Nephron (organoid): Measurements from ENCODE around the gene TOPORS.
A peak's percentile ranks its signal among the peaks of the same experiment; 100 is the strongest.

Experiments used
- H3K27ac Mint-ChIP-seq, 3 experiments: 2 replicates each; pipeline ENCODE4 v1.8.0; 2020; ENCODE audit warnings: mixed read lengths in 3 of 3, mild to moderate bottlenecking in 2 of 3, moderate library complexity in 1 of 3
- H3K27me3 Mint-ChIP-seq: 2 replicates; pipeline ENCODE4 v1.8.0; 2021; ENCODE audit warnings: low read depth, mild to moderate bottlenecking, moderate library complexity, mixed read lengths
- H3K36me3 Mint-ChIP-seq: 2 replicates; pipeline ENCODE4 v1.8.0; 2020; ENCODE audit warnings: low read depth, mixed read lengths
- H3K4me1 Mint-ChIP-seq: 2 replicates; pipeline ENCODE4 v1.8.0; 2020; ENCODE audit warnings: mixed read lengths
- H3K4me3 Mint-ChIP-seq, 3 experiments: 2 replicates each; pipeline ENCODE4 v1.8.0; 2020; ENCODE audit warnings: mild to moderate bottlenecking in 3 of 3, mixed read lengths in 3 of 3, moderate library complexity in 2 of 3
- H3K9me3 Mint-ChIP-seq: 2 replicates; pipeline ENCODE4 v1.8.0; 2020; ENCODE audit warnings: mixed read lengths
- CTCF ChIP-seq, 3 experiments: fragments of 200-600 bp; sonication (generic); IDR thresholded peaks; one replicate each; pipeline ENCODE4 v1.5.0; 2021; ENCODE audit warnings: antibody characterized with exemption in 3 of 3; ENCODE audit not compliant: unreplicated experiment in 3 of 3

Gene TOPORS

GRCh38 chr9:32545884-32546283 lies 6.5 kb downstream of the TOPORS start:
- TF ChIP-seq CTCF (IDR thresholded peaks at IDR 0.05; ENCODE audit: unreplicated experiment in 3 of 3): no peak
- H3K4me1 Mint-ChIP-seq: peaks cover 17% of the 10 kb centered on the region
- H3K27ac Mint-ChIP-seq: no peak overlapping the region
- no peaks in the 10 kb centered on the region for H3K9me3 Mint-ChIP-seq
- H3K4me3 Mint-ChIP-seq: no peak overlapping the region
- H3K27me3 Mint-ChIP-seq: no peaks in the 10 kb centered on the region
- H3K36me3 Mint-ChIP-seq: peaks cover 64% of the 10 kb centered on the region

GRCh38 chr9:32543047-32543446 lies 9.3 kb downstream of the TOPORS start:
- Mint-ChIP-seq H3K9me3 (no peaks in the 10 kb centered on the region), H3K27me3 (no peaks in the 10 kb centered on the region), H3K4me1 (no peaks in the 10 kb centered on the region), H3K36me3 (peaks cover 45% of the 10 kb centered on the region), H3K27ac (no peak overlapping the region), H3K4me3 (no peak overlapping the region)
- TF ChIP-seq CTCF (IDR thresholded peaks at IDR 0.05; ENCODE audit: unreplicated experiment in 3 of 3): no peak

GRCh38 chr9:32533816-32534215 lies 18.6 kb downstream of the TOPORS start:
- Mint-ChIP-seq H3K36me3 (peaks cover 35% of the 10 kb centered on the region), H3K27ac (no peak overlapping the region), H3K27me3 (no peaks in the 10 kb centered on the region), H3K4me3 (no peak overlapping the region), H3K9me3 (peaks cover 14% of the 10 kb centered on the region), H3K4me1 (no peaks in the 10 kb centered on the region)
- TF ChIP-seq CTCF (IDR thresholded peaks at IDR 0.05; ENCODE audit: unreplicated experiment in 3 of 3): no peak

GRCh38 chr9:32533336-32533735 lies 19.1 kb downstream of the TOPORS start:
- peaks cover 14% of the 10 kb centered on the region for H3K9me3 Mint-ChIP-seq
- no peak overlapping the region for H3K27ac Mint-ChIP-seq
- no peak for TF ChIP-seq CTCF (IDR thresholded peaks at IDR 0.05; ENCODE audit: unreplicated experiment in 3 of 3)
- H3K27me3 Mint-ChIP-seq: no peaks in the 10 kb centered on the region
- H3K4me3 Mint-ChIP-seq: no peak overlapping the region
- H3K4me1 Mint-ChIP-seq: no peaks in the 10 kb centered on the region
- peaks cover 35% of the 10 kb centered on the region for H3K36me3 Mint-ChIP-seq

- Mint-ChIP-seq H3K27ac (peak overlapping the region; percentile 80 to 95 (median 92)), H3K4me3 (peak overlapping the region; percentile 91 to 93 (median 93)), H3K27me3 (no peaks in the 10 kb centered on the region), H3K36me3 (peaks cover 22% of the 10 kb centered on the region), H3K4me1 (peaks cover 20% of the 10 kb centered on the region), H3K9me3 (peaks cover 22% of the 10 kb centered on the region)
- no peak for TF ChIP-seq CTCF (IDR thresholded peaks at IDR 0.05; ENCODE audit: unreplicated experiment in 3 of 3)
Observed at GRCh38 chr9:32526707-32527048, 25.7 kb downstream of the TOPORS start.

- peak; percentile 51 to 68 (median 63) for TF ChIP-seq CTCF (IDR thresholded peaks at IDR 0.05; ENCODE audit: unreplicated experiment in 3 of 3)
- Mint-ChIP-seq H3K4me1 (peaks cover 20% of the 10 kb centered on the region), H3K4me3 (peak within 1 kb of the TSS; percentile 91 to 93 (median 93))
Observed at GRCh38 chr9:32526041-32526706, 26.2 kb downstream of the TOPORS start, which contains the start of gene RIGI. TSS of gene RIGI (minus strand) at chr9:32526196. CDS start at chr9:32526166, 30 bp downstream.

More at GRCh38 chr9:32526041-32526706, 26.2 kb downstream of the TOPORS start, which contains the start of gene RIGI:
- Mint-ChIP-seq H3K27me3 (no peaks in the 10 kb centered on the region), H3K27ac (peak within 1 kb of the TSS; percentile 80 to 95 (median 92)), H3K9me3 (peaks cover 22% of the 10 kb centered on the region), H3K36me3 (peaks cover 22% of the 10 kb centered on the region)
